H1 (cell line): ENCODE results near the gene RNPS1. TPM values are rescaled to one million over a fixed set of nuclear protein-coding genes. Genes with fewer than 3 reads are reported as not detected.

Source experiments
- CHD7 ChIP-seq: fragments of 300-600 bp; sonication (generic); IDR thresholded peaks from 2 replicates; pipeline ENCODE4 v1.7.1; 2012; ENCODE audit warnings: low read length, moderate library complexity, mild to moderate bottlenecking, inconsistent platforms; ENCODE audit not compliant: insufficient replicate concordance
- PHF8 ChIP-seq: fragments of 200-600 bp; sonication (generic); conservative IDR thresholded peaks from 2 replicates; pipeline ENCODE4 v1.7.1; 2012; ENCODE audit warnings: low read depth, mild to moderate bottlenecking, inconsistent platforms, low read length, moderate library complexity
- SRF ChIP-seq: IDR thresholded peaks from 2 replicates; pipeline ENCODE4 v1.6.1; 2011; ENCODE audit warnings: mild to moderate bottlenecking, low read depth, low read length, moderate library complexity
- polyA plus RNA-seq, 7 experiments: library from polyadenylated mRNA; depleted of rRNA in 3 of 7; stranded (reverse) in 5 of 7; unstranded in 2 of 7; fragments of >200 nt in 5 of 7; fragments of 200-250 nt in 2 of 7; gene quantifications; 1 replicate in 5 of 7; 2 replicates in 1 of 7; 4 replicates in 1 of 7; pipeline versions ENCODE4 v1.2.1 to v1.2.3, GENCODE V29; 2011 to 2013; ENCODE audit warnings: missing spikeins in 2 of 7, mixed read lengths in 2 of 7
- total RNA-seq: library from RNA; stranded (reverse); fragmentation: NEBNext Ultra II Directional; extraction: Animal tissue kit (Norgen Biotek cat#: 25700); gene quantifications from 2 replicates; pipeline ENCODE4 v1.2.1, GENCODE V29; 2021

RNPS1 gene
- total and polyA plus RNA-seq, 2 of the 8 experiments (the other 6 are each of a cell fraction or from before 2014, with no cell fraction given) = 330 to 350 TPM

- TF ChIP-seq CHD7 (no peak), SRF (no peak), PHF8 (no peak)
Observed at GRCh38 chr16:2211923-2212347, 56.0 kb downstream of the RNPS1 start (continued).
